HCT116 (cell line): ENCODE results near the gene CPT1A.

Source experiments
- CTCF ChIP-seq, 3 experiments: fragments of 200-600 bp in 1 of 3; sonication (generic) in 1 of 3; IDR thresholded peaks in 2 of 3; conservative IDR thresholded peaks in 1 of 3; 2 replicates each; pipeline ENCODE4 v1.5.1; 2012 to 2017; ENCODE audit warnings: low read depth in 2 of 3, low read length in 2 of 3, antibody characterized with exemption in 1 of 3, borderline replicate concordance in 1 of 3, control low read depth in 1 of 3, mild to moderate bottlenecking in 1 of 3, mixed read lengths in 1 of 3, mixed run types in 1 of 3, moderate library complexity in 1 of 3; ENCODE audit not compliant: insufficient read depth in 1 of 3
- EZH2 ChIP-seq: fragments of 200-600 bp; sonication (generic); IDR thresholded peaks from 2 replicates; pipeline ENCODE4 v1.6.1; 2017; ENCODE audit warnings: antibody characterized with exemption, mixed run types
- POLR2A ChIP-seq: IDR thresholded peaks from 2 replicates; pipeline ENCODE4 v1.7.0; 2011; ENCODE audit warnings: borderline replicate concordance; ENCODE audit not compliant: insufficient read depth, insufficient read length; ENCODE audit errors: extremely low read depth
- POLR2AphosphoS5 ChIP-seq: IDR thresholded peaks from 2 replicates; pipeline ENCODE4 v1.6.1; 2011; ENCODE audit warnings: mild to moderate bottlenecking, low read depth, low read length, moderate library complexity
- RAD21 ChIP-seq: IDR thresholded peaks from 2 replicates; pipeline ENCODE4 v1.6.1; 2012; ENCODE audit warnings: low read depth, mild to moderate bottlenecking
- YY1 ChIP-seq: IDR thresholded peaks from 2 replicates; pipeline ENCODE4 v1.6.1; 2011; ENCODE audit warnings: low read length, low read depth, moderate library complexity, mild to moderate bottlenecking; ENCODE audit not compliant: insufficient replicate concordance; ENCODE audit errors: extremely low read depth
- ZNF274 ChIP-seq: fragments of 200-500 bp; sonication (Bioruptor generic); IDR thresholded peaks from 2 replicates; pipeline ENCODE4 v1.6.1; 2014; ENCODE audit warnings: mild to moderate bottlenecking, low read depth, low read length, inconsistent platforms
- TF ChIP-seq, protein P1 (sequence below): IDR thresholded peaks from 2 replicates; pipeline ENCODE4 v1.6.1; 2012; ENCODE audit warnings: low read depth

DNA sequence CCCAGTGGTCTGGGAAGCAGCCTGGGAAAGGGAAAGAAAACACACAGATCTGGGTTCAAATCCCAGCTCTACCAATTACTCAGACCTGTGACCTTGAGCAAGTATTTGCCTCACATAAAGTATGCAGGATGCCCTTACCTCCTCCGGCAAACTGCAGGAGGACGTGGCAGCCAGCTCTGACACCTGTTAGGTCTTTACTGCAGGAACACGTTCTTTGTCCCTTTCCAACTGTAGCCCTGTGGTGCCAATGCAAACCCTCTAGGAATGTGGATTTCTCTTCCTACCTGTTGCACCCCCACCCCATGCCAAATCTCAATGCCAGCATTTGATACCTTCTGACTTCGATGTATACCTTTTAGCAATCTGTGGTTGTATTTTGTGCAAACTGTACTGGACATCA is 6.0 kb downstream of the CPT1A start:
- TF ChIP-seq POLR2A (no peak), EZH2 (no peak), POLR2AphosphoS5 (no peak), CTCF (IDR thresholded peaks at IDR 0.05 in 2 of 3, conservative IDR thresholded peaks at IDR 0.05 in 1 of 3; ENCODE audit: borderline replicate concordance in 1 of 3, insufficient read depth in 1 of 3, low read depth in 2 of 3, low read length in 2 of 3) (no peak), RAD21 (no peak), YY1 (no peak), ZNF274 (no peak)
- TF ChIP-seq, protein P1, sequence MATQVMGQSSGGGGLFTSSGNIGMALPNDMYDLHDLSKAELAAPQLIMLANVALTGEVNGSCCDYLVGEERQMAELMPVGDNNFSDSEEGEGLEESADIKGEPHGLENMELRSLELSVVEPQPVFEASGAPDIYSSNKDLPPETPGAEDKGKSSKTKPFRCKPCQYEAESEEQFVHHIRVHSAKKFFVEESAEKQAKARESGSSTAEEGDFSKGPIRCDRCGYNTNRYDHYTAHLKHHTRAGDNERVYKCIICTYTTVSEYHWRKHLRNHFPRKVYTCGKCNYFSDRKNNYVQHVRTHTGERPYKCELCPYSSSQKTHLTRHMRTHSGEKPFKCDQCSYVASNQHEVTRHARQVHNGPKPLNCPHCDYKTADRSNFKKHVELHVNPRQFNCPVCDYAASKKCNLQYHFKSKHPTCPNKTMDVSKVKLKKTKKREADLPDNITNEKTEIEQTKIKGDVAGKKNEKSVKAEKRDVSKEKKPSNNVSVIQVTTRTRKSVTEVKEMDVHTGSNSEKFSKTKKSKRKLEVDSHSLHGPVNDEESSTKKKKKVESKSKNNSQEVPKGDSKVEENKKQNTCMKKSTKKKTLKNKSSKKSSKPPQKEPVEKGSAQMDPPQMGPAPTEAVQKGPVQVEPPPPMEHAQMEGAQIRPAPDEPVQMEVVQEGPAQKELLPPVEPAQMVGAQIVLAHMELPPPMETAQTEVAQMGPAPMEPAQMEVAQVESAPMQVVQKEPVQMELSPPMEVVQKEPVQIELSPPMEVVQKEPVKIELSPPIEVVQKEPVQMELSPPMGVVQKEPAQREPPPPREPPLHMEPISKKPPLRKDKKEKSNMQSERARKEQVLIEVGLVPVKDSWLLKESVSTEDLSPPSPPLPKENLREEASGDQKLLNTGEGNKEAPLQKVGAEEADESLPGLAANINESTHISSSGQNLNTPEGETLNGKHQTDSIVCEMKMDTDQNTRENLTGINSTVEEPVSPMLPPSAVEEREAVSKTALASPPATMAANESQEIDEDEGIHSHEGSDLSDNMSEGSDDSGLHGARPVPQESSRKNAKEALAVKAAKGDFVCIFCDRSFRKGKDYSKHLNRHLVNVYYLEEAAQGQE = no peak
